Stimulated activated CD8-positive, alpha-beta memory T cell treated with anti-CD3 and anti-CD28 coated beads, Interleukin-7, amount 100 ng/mL, for 24 hours (primary cell): ENCODE measurements around the gene PDIK1L.
A peak's percentile ranks its signal among the peaks of the same experiment; 100 is the strongest.
"Not testable (repeated sequence)": the region's sequence is repeated elsewhere in the genome, so short reads cannot be mapped to it uniquely, and the experiment has no call there.

Source experiments
- DNase-seq: peaks from one replicate; pipeline ENCODE4 v3.0.0-alpha.2; 2020; ENCODE audit warnings: low read depth

Gene PDIK1L

GRCh38 chr1:26090893-26091292, 20.7 kb upstream of the PDIK1L start:
- DNase-seq = no peak

- DNase-seq = no peak
Measured at GRCh38 chr1:26092422-26092821, 19.2 kb upstream of the PDIK1L start.

GRCh38 chr1:26093569-26093968, 18.1 kb upstream of the PDIK1L start:
- DNase-seq = not testable (repeated sequence)

GRCh38 chr1:26094076-26094669, 17.5 kb upstream of the PDIK1L start:
- no peak for DNase-seq

- DNase-seq = no peak
Measured at GRCh38 chr1:26094677-26095383, 16.8 kb upstream of the PDIK1L start.

- DNase-seq = no peak
Measured at GRCh38 chr1:26096471-26096870, 15.2 kb upstream of the PDIK1L start.

- DNase-seq = no peak
Measured at GRCh38 chr1:26097696-26098095, 13.9 kb upstream of the PDIK1L start.

GRCh38 chr1:26098602-26099001, 13.0 kb upstream of the PDIK1L start:
- DNase-seq = no peak

GRCh38 chr1:26099780-26100179, 11.8 kb upstream of the PDIK1L start:
- DNase-seq = no peak

- DNase-seq = not testable (repeated sequence)
Measured at GRCh38 chr1:26100204-26100603, 11.4 kb upstream of the PDIK1L start.

- DNase-seq = no peak
Measured at GRCh38 chr1:26102119-26102518, 9.5 kb upstream of the PDIK1L start.

GRCh38 chr1:26102526-26102925, 9.1 kb upstream of the PDIK1L start:
- no peak for DNase-seq

- not testable (repeated sequence) for DNase-seq
Measured at GRCh38 chr1:26105226-26105548, 6.4 kb upstream of the PDIK1L start.

GRCh38 chr1:26109229-26110164, 2.1 kb upstream of the PDIK1L start:
- no peak for DNase-seq

- DNase-seq = peak; percentile 38
Measured at GRCh38 chr1:26110731-26111529, 694 bp upstream of the PDIK1L start.

GRCh38 chr1:26112407-26112775, 767 bp downstream of the PDIK1L start:
- no peak for DNase-seq

GRCh38 chr1:26114165-26114927, 2.7 kb downstream of the PDIK1L start:
- DNase-seq = no peak

GRCh38 chr1:26119892-26120608, 8.4 kb downstream of the PDIK1L start:
- no peak for DNase-seq

- DNase-seq = no peak
Measured at GRCh38 chr1:26121854-26122773, 10.5 kb downstream of the PDIK1L start.
